CD4-positive, alpha-beta T cell treated with Interleukin-4 for 4 hours (primary cell): ENCODE results near the gene NFIA.

ENCODE experiments used
- DNase-seq: peaks from one replicate; pipeline ENCODE4 v3.0.0-alpha.2; 2020

The NFIA gene

GRCh38 chr1:61386323-61386722 lies 304.0 kb downstream of the NFIA start:
- DNase-seq: no peak

- no peak for DNase-seq
Measured at GRCh38 chr1:61386770-61387169, 304.4 kb downstream of the NFIA start.

- no peak for DNase-seq
Measured at GRCh38 chr1:61387829-61388228, 305.5 kb downstream of the NFIA start.

- no peak for DNase-seq
Measured at GRCh38 chr1:61388566-61388965, 306.2 kb downstream of the NFIA start.

- no peak for DNase-seq
Measured at GRCh38 chr1:61389194-61389925, 307.0 kb downstream of the NFIA start.

GRCh38 chr1:61389926-61390845 lies 307.8 kb downstream of the NFIA start:
- DNase-seq: no peak

- no peak for DNase-seq
Measured at GRCh38 chr1:61391730-61392129, 309.4 kb downstream of the NFIA start.

GRCh38 chr1:61392409-61393242 lies 310.3 kb downstream of the NFIA start:
- DNase-seq: no peak

GRCh38 chr1:61393575-61393974 lies 311.2 kb downstream of the NFIA start:
- no peak for DNase-seq

GRCh38 chr1:61395146-61395800 lies 312.9 kb downstream of the NFIA start:
- no peak for DNase-seq

- DNase-seq: no peak
Measured at GRCh38 chr1:61397495-61397894, 315.1 kb downstream of the NFIA start.

GRCh38 chr1:61397935-61398334 lies 315.6 kb downstream of the NFIA start:
- no peak for DNase-seq

- DNase-seq: no peak
Measured at GRCh38 chr1:61399199-61399598, 316.8 kb downstream of the NFIA start.

GRCh38 chr1:61400131-61400770 lies 317.9 kb downstream of the NFIA start:
- DNase-seq: no peak

GRCh38 chr1:61400997-61401396 lies 318.6 kb downstream of the NFIA start:
- no peak for DNase-seq

GRCh38 chr1:61403679-61404596 lies 321.6 kb downstream of the NFIA start:
- no peak for DNase-seq

GRCh38 chr1:61404597-61405376 lies 322.4 kb downstream of the NFIA start:
- DNase-seq: no peak

- DNase-seq: no peak
Measured at GRCh38 chr1:61406467-61406866, 324.1 kb downstream of the NFIA start.

GRCh38 chr1:61412601-61413000 lies 330.2 kb downstream of the NFIA start:
- DNase-seq: no peak

- DNase-seq: no peak
Measured at GRCh38 chr1:61419196-61419595, 336.8 kb downstream of the NFIA start.
